Transverse colon (tissue), 4 donors: ENCODE measurements around the gene L3MBTL4. TPM values are rescaled to one million over a fixed set of nuclear protein-coding genes. Genes with fewer than 3 reads are reported as not detected.

ENCODE experiments used
- DNase-seq: peaks from one replicate; pipeline ENCODE4 v3.0.0-alpha.2; 2019
- H3K27ac ChIP-seq, 4 donors: fragments of 200-600 bp; sonication (generic); 2 replicates each; pipeline ENCODE4 v1.5.1; 2016 to 2018; ENCODE audit warnings: inconsistent platforms in 4 of 4
- H3K27me3 ChIP-seq: fragments of 200-600 bp; sonication (generic); 2 replicates; pipeline ENCODE4 v1.5.1; 2017; ENCODE audit warnings: inconsistent platforms
- H3K36me3 ChIP-seq, 4 donors: fragments of 200-600 bp; sonication (generic); 2 replicates each; pipeline ENCODE4 v1.5.1; 2017 to 2019; ENCODE audit warnings: inconsistent platforms in 4 of 4
- H3K4me1 ChIP-seq, 4 donors: fragments of 200-600 bp; sonication (generic); 2 replicates each; pipeline ENCODE4 v1.5.1; 2017 to 2020; ENCODE audit warnings: inconsistent platforms in 4 of 4
- H3K4me3 ChIP-seq, 4 donors: fragments of 200-600 bp; sonication (generic); 1 replicate in 1 of 4; 2 replicates in 3 of 4; pipeline versions ENCODE4 v1.5.1 to v1.6.1; 2017 to 2019; ENCODE audit warnings: inconsistent platforms in 4 of 4
- H3K9me3 ChIP-seq, 2 donors: fragments of 200-600 bp; sonication (generic); 2 replicates each; pipeline ENCODE4 v1.5.1; 2017 to 2019; ENCODE audit warnings: inconsistent platforms in 2 of 2
- EP300 ChIP-seq: sonication (generic); formaldehyde crosslinking; IDR thresholded peaks from one replicate; pipeline ENCODE4 v1.6.1; 2017; ENCODE audit warnings: antibody characterized with exemption, low read depth
- POLR2A ChIP-seq: fragments of 450-650 bp; IDR thresholded peaks from one replicate; pipeline ENCODE4 v1.6.1; 2016; ENCODE audit warnings: antibody characterized with exemption, mild to moderate bottlenecking, moderate library complexity
- POLR2AphosphoS5 ChIP-seq, 3 donors: sonication (generic); formaldehyde crosslinking; IDR thresholded peaks; one replicate each; pipeline ENCODE4 v1.6.1; 2016; ENCODE audit warnings: antibody characterized with exemption in 3 of 3
- WGBS, 2 donors: methylation state at CpG; one replicate each; pipeline ENCODE4 v1.1.5; 2018; ENCODE audit warnings: low coverage in 1 of 2; 5-methylcytosine and 5-hydroxymethylcytosine counted together
- in situ Hi-C, 4 donors: fragments of 200-750 bp; cut with MboI; loops; one replicate each; pipeline versions ENCODE4 v1.15.0 to v1.15.1; 2017; ENCODE audit warnings: low sequenced_read_pairs in 3 of 4, low pct_ligation_motif_present in 1 of 4, low pct_unique_long_range_greater_than_20kb in 1 of 4
- intact Hi-C: fragments of 100-400 bp; cut with DNase I; formaldehyde crosslinking; loops from one replicate; pipeline ENCODE4 v1.15.1; 2023; ENCODE audit warnings: low total_unique reads
- total RNA-seq, 4 donors: library from RNA; depleted of rRNA; stranded (reverse); fragments of >200 nt; gene quantifications; one replicate each; pipeline ENCODE4 v1.1.0, GENCODE V29; 2016
- TF ChIP-seq, protein P1 (sequence below), 5 experiments: fragments of 200-600 bp in 3 of 5; fragments of 450-650 bp in 2 of 5; sonication (generic) in 3 of 5; IDR thresholded peaks; 1 replicate in 2 of 5; 2 replicates in 3 of 5; pipeline ENCODE4 v1.5.1; 2016 to 2017; ENCODE audit warnings: antibody characterized with exemption in 5 of 5, inconsistent platforms in 3 of 5, mild to moderate bottlenecking in 2 of 5, moderate library complexity in 1 of 5

The L3MBTL4 gene
- total RNA-seq, 4 donors from 2014 or later = 0.20 to 4.9 (median 2.9) TPM

- intact Hi-C loops (no loop called here), in situ Hi-C loops (loop anchor here in 1 of 4 donors (25.0 kb wide), 1 partner anchor 106 kb away; no protein-coding TSS in a partner anchor)
- Histone ChIP-seq H3K4me3 (no peak overlapping the region), H3K9me3 (no peaks in the 10 kb centered on the region), H3K27ac (no peak overlapping the region), H3K36me3 (no peaks in the 10 kb centered on the region), H3K4me1 (no peaks in the 10 kb centered on the region), H3K27me3 (no peaks in the 10 kb centered on the region)
- no peak for DNase-seq
- TF ChIP-seq POLR2A = no peak
- TF ChIP-seq EP300 = no peak
- 53 to 57% methylated on average over 1 of the region's 1 CpG for WGBS, 2 donors
Measured at GRCh38 chr18:6106091-6106685, 308.5 kb downstream of the L3MBTL4 start.

DNA sequence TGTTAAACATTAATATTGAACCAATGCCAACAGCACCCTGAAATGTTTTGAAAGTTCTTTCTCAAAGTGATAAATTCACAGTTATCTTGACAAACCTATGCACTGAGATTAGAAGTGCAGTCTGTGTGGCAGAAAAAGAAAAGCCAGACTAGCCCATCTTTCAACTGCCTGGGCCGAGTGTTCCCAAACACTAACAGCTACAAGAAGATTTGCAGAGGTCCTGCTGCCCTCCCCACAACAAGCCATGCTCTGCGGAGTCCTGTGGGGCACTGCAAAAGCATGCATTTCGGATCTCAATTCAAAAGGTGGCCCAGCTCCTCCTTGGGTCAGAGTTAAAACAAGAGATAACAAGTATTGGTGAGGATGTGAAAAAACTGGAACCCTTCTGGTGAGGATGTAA is 311.0 kb downstream of the L3MBTL4 start:
- 69 to 75% methylated on average over 2 to 3 of the region's 3 CpGs for WGBS, 2 donors
- intact Hi-C loops = no loop called here
- in situ Hi-C loops = loop anchor here in 1 of 4 donors (25.0 kb wide), 1 partner anchor 109 kb away; no protein-coding TSS in a partner anchor

GRCh38 chr18:6096730-6097129 is 318.0 kb downstream of the L3MBTL4 start:
- in situ Hi-C loops (no loop called here), intact Hi-C loops (no loop called here)
- DNase-seq = no peak
- no peaks in the 10 kb centered on the region for H3K9me3 ChIP-seq
- H3K27ac ChIP-seq = no peak overlapping the region
- H3K27me3 ChIP-seq = no peaks in the 10 kb centered on the region
- no peaks in the 10 kb centered on the region for H3K4me1 ChIP-seq
- no peak for TF ChIP-seq POLR2AphosphoS5 (IDR thresholded peaks at IDR 0.05)
- no peak for TF ChIP-seq EP300
- TF ChIP-seq, protein P1, sequence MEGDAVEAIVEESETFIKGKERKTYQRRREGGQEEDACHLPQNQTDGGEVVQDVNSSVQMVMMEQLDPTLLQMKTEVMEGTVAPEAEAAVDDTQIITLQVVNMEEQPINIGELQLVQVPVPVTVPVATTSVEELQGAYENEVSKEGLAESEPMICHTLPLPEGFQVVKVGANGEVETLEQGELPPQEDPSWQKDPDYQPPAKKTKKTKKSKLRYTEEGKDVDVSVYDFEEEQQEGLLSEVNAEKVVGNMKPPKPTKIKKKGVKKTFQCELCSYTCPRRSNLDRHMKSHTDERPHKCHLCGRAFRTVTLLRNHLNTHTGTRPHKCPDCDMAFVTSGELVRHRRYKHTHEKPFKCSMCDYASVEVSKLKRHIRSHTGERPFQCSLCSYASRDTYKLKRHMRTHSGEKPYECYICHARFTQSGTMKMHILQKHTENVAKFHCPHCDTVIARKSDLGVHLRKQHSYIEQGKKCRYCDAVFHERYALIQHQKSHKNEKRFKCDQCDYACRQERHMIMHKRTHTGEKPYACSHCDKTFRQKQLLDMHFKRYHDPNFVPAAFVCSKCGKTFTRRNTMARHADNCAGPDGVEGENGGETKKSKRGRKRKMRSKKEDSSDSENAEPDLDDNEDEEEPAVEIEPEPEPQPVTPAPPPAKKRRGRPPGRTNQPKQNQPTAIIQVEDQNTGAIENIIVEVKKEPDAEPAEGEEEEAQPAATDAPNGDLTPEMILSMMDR (IDR thresholded peaks at IDR 0.05) = no peak
- no peak for TF ChIP-seq POLR2A
- no peak overlapping the region for H3K4me3 ChIP-seq
- H3K36me3 ChIP-seq = no peaks in the 10 kb centered on the region

More for the DNA sequence above, 311.0 kb downstream of the L3MBTL4 start:
- no peaks in the 10 kb centered on the region for H3K4me1 ChIP-seq
- H3K4me3 ChIP-seq = no peak overlapping the region
- no peaks in the 10 kb centered on the region for H3K27me3 ChIP-seq
- no peaks in the 10 kb centered on the region for H3K36me3 ChIP-seq
- no peak overlapping the region for H3K27ac ChIP-seq
- TF ChIP-seq, protein P1 (IDR thresholded peaks at IDR 0.05) = no peak
- TF ChIP-seq POLR2AphosphoS5 (IDR thresholded peaks at IDR 0.05) = no peak
- TF ChIP-seq EP300 = no peak
- TF ChIP-seq POLR2A = no peak
- no peak for DNase-seq
- H3K9me3 ChIP-seq = no peaks in the 10 kb centered on the region

GRCh38 chr18:6088432-6088831 is 326.3 kb downstream of the L3MBTL4 start:
- Histone ChIP-seq H3K27me3 (no peaks in the 10 kb centered on the region), H3K27ac (no peak overlapping the region), H3K36me3 (no peaks in the 10 kb centered on the region), H3K9me3 (no peaks in the 10 kb centered on the region), H3K4me1 (no peaks in the 10 kb centered on the region), H3K4me3 (no peak overlapping the region)
- 87 to 100% methylated on average over 1 to 2 of the region's 2 CpGs for WGBS, 2 donors
- in situ Hi-C loops = no loop called here
- intact Hi-C loops = no loop called here
- TF ChIP-seq EP300 = no peak
- no peak for TF ChIP-seq POLR2A
- no peak for DNase-seq

- no peak for DNase-seq
- Histone ChIP-seq H3K27me3 (no peaks in the 10 kb centered on the region), H3K27ac (no peak overlapping the region), H3K36me3 (no peaks in the 10 kb centered on the region), H3K9me3 (no peaks in the 10 kb centered on the region), H3K4me3 (no peak overlapping the region), H3K4me1 (no peaks in the 10 kb centered on the region)
- WGBS, 2 donors = 90 to 93% methylated on average over 2 of the region's 2 CpGs
- in situ Hi-C loops (no loop called here), intact Hi-C loops (no loop called here)
- TF ChIP-seq, protein P1 (IDR thresholded peaks at IDR 0.05) = no peak
- TF ChIP-seq EP300 (no peak), POLR2AphosphoS5 (IDR thresholded peaks at IDR 0.05) (no peak), POLR2A (no peak)
Measured at GRCh38 chr18:6086731-6087130, 328.0 kb downstream of the L3MBTL4 start.
